ENCODE measurements around the gene NPIPB6.

Gene NPIPB6

GRCh38 chr16:28297784-28298510 lies 65.4 kb downstream of the NPIPB6 start:
- no peak for DNase-seq

- no peak for DNase-seq
These were observed 66.0 kb downstream of the NPIPB6 start for GRCh38 chr16:28297308-28297707.

- no peak for DNase-seq
These were observed 68.0 kb downstream of the NPIPB6 start for GRCh38 chr16:28295276-28295675.

GRCh38 chr16:28294201-28294600 lies 69.1 kb downstream of the NPIPB6 start:
- DNase-seq = no peak

GRCh38 chr16:28293601-28293960 lies 69.7 kb downstream of the NPIPB6 start:
- DNase-seq = no peak

- DNase-seq = no peak
These were observed 70.3 kb downstream of the NPIPB6 start for GRCh38 chr16:28292731-28293600.

Data from activated gamma-delta T cell treated with Interleukin-2 at 50 U/mL for 16 hours (primary cell).